MCF 10A (cell line): ENCODE measurements around the gene SREK1. TPM values are rescaled to one million over a fixed set of nuclear protein-coding genes. Genes with fewer than 3 reads are reported as not detected.

Source experiments
- Bru-seq: library from RNA; stranded (reverse); fragments of 400-500 nt; gene quantifications from one replicate; lab custom pipeline; 2021; lab: Mats Ljungman, UMichigan
- BruChase-seq, 2 experiments: library from RNA; stranded (reverse); fragments of 400-500 nt; gene quantifications; one replicate each; lab custom pipeline; 2021; lab: Mats Ljungman, UMichigan
- BruUV-seq: library from RNA; stranded (reverse); fragments of 400-500 nt; replicated peaks from 2 replicates; lab custom pipeline; 2021; lab: Mats Ljungman, UMichigan
- CTCF ChIA-PET: fragments of 300-600 bp; sonication (Branson Sonifier 250); formaldehyde crosslinking; extraction: SDS; loops from one replicate; lab custom pipeline; 2021; ENCODE audit warnings: antibody characterized with exemption, inconsistent platforms; lab: Yijun Ruan, JAX
- POLR2A ChIA-PET: fragments of 300-600, 350-650 bp; sonication (Branson Sonifier 250); formaldehyde crosslinking; extraction: SDS; loops from one replicate; lab custom pipeline; 2020; ENCODE audit warnings: antibody characterized with exemption, inconsistent platforms; lab: Yijun Ruan, JAX
- DNase-seq: peaks from one replicate; pipeline ENCODE4 v3.0.0-alpha.2; 2018; ENCODE audit not compliant: unreplicated experiment
- H3K27ac Mint-ChIP-seq: one replicate; pipeline ENCODE4 v1.8.0; 2022; ENCODE audit warnings: mild to moderate bottlenecking, low read depth, mixed read lengths; ENCODE audit not compliant: unreplicated experiment
- H3K27me3 Mint-ChIP-seq: one replicate; pipeline ENCODE4 v1.8.0; 2022; ENCODE audit warnings: mixed read lengths; ENCODE audit not compliant: insufficient read depth, unreplicated experiment
- H3K36me3 Mint-ChIP-seq: one replicate; pipeline ENCODE4 v1.8.0; 2022; ENCODE audit warnings: mild to moderate bottlenecking, moderate library complexity, mixed read lengths; ENCODE audit not compliant: insufficient read depth, unreplicated experiment
- H3K4me1 Mint-ChIP-seq: one replicate; pipeline ENCODE4 v1.8.0; 2022; ENCODE audit warnings: mixed read lengths; ENCODE audit not compliant: insufficient read depth, unreplicated experiment
- H3K4me3 Mint-ChIP-seq: one replicate; pipeline ENCODE4 v1.8.0; 2022; ENCODE audit warnings: mild to moderate bottlenecking, moderate library complexity, mixed read lengths; ENCODE audit not compliant: unreplicated experiment
- H3K9me3 Mint-ChIP-seq: one replicate; pipeline ENCODE4 v1.8.0; 2022; ENCODE audit warnings: mixed read lengths; ENCODE audit not compliant: unreplicated experiment
- intact Hi-C: fragments of 100-400 bp; cut with micrococcal nuclease; formaldehyde crosslinking; loops from 2 replicates; pipeline ENCODE4 v1.14.1; 2022
- long read RNA-seq: library from polyadenylated mRNA; stranded (forward); transcript quantifications from one replicate; pipeline ENCODE4 v2.0.0, GENCODE V29; 2022
- total RNA-seq: library from RNA; stranded (reverse); gene quantifications from 2 replicates; pipeline ENCODE4 v1.2.3, GENCODE V29; 2022
- TF ChIP-seq, protein P1 (sequence below): fragments of 200-600 bp; IDR thresholded peaks from one replicate; pipeline ENCODE4 v1.8.0; 2022; ENCODE audit warnings: antibody characterized with exemption, mild to moderate bottlenecking; ENCODE audit not compliant: unreplicated experiment

The SREK1 gene, protein sequence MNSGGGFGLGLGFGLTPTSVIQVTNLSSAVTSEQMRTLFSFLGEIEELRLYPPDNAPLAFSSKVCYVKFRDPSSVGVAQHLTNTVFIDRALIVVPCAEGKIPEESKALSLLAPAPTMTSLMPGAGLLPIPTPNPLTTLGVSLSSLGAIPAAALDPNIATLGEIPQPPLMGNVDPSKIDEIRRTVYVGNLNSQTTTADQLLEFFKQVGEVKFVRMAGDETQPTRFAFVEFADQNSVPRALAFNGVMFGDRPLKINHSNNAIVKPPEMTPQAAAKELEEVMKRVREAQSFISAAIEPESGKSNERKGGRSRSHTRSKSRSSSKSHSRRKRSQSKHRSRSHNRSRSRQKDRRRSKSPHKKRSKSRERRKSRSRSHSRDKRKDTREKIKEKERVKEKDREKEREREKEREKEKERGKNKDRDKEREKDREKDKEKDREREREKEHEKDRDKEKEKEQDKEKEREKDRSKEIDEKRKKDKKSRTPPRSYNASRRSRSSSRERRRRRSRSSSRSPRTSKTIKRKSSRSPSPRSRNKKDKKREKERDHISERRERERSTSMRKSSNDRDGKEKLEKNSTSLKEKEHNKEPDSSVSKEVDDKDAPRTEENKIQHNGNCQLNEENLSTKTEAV
- total RNA-seq (87.3 and 102 TPM in 2 replicates), Bru-seq, nascent RNA (percentile 98 among the genes with signal in this experiment), BruChase-seq, experiment 1, labeled RNA remaining after a 6-hour chase (percentile 97 among the genes with signal in this experiment), BruChase-seq, experiment 2, labeled RNA remaining after a 2-hour chase (percentile 98 among the genes with signal in this experiment)
- long read RNA-seq, full-length matches to known transcripts = 85 of 127 reads
- long read RNA-seq, partial matches to known transcripts = 3 of 127 reads
- long read RNA-seq, other reads (novel, unspliced or antisense) = 39 of 127 reads

DNA sequence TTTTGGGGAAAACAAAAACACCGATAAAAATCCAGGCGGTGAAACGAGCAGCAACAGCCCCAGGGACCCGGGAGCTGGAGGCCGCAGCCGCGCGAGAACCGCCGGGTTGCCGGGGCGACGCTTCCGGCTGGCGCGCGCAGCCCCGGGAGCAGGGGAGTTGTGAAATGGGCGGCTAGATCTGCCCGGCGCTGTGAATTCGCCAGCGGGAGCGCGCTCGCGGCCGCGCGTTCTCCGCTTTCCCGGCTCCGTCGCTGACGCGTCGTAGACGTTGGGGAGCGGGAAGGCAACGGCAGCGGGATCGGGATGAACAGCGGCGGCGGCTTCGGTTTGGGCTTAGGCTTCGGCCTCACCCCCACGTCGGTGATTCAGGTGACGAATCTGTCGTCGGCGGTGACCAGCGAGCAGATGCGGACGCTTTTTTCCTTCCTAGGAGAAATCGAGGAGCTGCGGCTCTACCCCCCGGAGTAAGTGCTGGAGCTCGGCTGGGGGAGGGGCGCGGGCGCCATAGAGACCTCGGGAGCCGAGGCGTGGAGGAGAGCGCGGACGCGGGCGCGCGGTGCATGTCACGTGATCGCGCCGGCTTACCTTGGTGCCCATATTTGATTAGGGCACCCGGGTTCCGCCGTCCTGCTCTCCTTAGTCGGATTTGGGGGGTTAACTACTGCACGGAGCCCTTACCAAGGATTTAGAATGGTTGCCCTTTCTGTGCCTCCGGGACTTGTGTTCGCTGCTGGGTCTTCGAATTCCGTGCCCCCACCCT, at the start of gene SREK1:
TSS of gene SREK1 (plus strand) at position 227 of the 760 bp plus-strand sequence. CDS start at position 304, 77 bp downstream.
- POLR2A ChIA-PET = interaction anchor here (0.6 to 2.3 kb wide), 30 partner anchors 9 to 872 kb away, joined by 3 to 17 read pairs (median 4); partner anchors contain the start of genes CENPK, ERBIN, NLN and PPWD1

DNA sequence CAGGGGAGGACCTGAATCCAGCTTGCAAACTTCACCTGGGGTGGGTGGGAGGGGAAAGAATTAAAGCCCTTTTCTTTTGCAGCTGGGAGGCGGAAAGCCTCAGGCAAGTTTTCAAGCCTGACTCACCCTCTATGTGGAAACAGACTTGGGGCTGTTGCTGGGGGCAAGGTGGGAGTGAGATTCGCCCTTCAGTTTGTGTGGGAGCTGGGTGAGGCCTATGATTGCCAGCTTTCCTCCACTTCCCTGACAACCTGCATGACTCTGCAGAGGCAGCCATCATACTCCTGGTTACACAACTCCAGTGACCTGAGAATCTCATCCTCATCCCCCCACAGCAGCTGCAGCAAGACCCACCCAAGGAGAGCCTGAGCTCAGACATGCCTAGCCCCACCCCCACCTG, 43.2 kb upstream of the SREK1 start:
- TF ChIP-seq, protein P1, sequence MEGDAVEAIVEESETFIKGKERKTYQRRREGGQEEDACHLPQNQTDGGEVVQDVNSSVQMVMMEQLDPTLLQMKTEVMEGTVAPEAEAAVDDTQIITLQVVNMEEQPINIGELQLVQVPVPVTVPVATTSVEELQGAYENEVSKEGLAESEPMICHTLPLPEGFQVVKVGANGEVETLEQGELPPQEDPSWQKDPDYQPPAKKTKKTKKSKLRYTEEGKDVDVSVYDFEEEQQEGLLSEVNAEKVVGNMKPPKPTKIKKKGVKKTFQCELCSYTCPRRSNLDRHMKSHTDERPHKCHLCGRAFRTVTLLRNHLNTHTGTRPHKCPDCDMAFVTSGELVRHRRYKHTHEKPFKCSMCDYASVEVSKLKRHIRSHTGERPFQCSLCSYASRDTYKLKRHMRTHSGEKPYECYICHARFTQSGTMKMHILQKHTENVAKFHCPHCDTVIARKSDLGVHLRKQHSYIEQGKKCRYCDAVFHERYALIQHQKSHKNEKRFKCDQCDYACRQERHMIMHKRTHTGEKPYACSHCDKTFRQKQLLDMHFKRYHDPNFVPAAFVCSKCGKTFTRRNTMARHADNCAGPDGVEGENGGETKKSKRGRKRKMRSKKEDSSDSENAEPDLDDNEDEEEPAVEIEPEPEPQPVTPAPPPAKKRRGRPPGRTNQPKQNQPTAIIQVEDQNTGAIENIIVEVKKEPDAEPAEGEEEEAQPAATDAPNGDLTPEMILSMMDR = no peak
- peaks cover 37% of the 10 kb centered on the region for H3K36me3 Mint-ChIP-seq
- intact Hi-C loops = no loop called here
- H3K27me3 Mint-ChIP-seq = no peaks in the 10 kb centered on the region
- CTCF ChIA-PET = interaction anchor here (0.7 kb wide), 1 partner anchor 31 kb away, joined by 3 read pairs; no protein-coding TSS in a partner anchor
- H3K4me3 Mint-ChIP-seq = no peak overlapping the region
- H3K9me3 Mint-ChIP-seq = peaks cover 32% of the 10 kb centered on the region
- no peak overlapping the region for H3K27ac Mint-ChIP-seq
- no TSS peak for BruUV-seq
- no peaks in the 10 kb centered on the region for H3K4me1 Mint-ChIP-seq
- no peak for DNase-seq
- POLR2A ChIA-PET = no interaction called here

More for the DNA sequence above, at the start of gene SREK1:
- Mint-ChIP-seq H3K9me3 (no peaks in the 10 kb centered on the region), H3K27me3 (no peaks in the 10 kb centered on the region), H3K4me3 (peak within 1 kb of the TSS; percentile 85), H3K36me3 (peaks cover 10% of the 10 kb centered on the region), H3K27ac (peak within 1 kb of the TSS; percentile 100), H3K4me1 (peaks cover 8% of the 10 kb centered on the region)
- TF ChIP-seq, protein P1 = no peak
- CTCF ChIA-PET = interaction anchor here (0.8 kb wide), 1 partner anchor 30 kb away, joined by 3 read pairs; no protein-coding TSS in a partner anchor
- peak; percentile 91 for DNase-seq
- BruUV-seq = TSS peak; percentile 41
- intact Hi-C loops = loop anchor here (2.0 kb wide), 4 partner anchors 217 to 519 kb away; partner anchors contain the start of genes ERBIN, SHLD3, TRAPPC13 and TRIM23

DNA sequence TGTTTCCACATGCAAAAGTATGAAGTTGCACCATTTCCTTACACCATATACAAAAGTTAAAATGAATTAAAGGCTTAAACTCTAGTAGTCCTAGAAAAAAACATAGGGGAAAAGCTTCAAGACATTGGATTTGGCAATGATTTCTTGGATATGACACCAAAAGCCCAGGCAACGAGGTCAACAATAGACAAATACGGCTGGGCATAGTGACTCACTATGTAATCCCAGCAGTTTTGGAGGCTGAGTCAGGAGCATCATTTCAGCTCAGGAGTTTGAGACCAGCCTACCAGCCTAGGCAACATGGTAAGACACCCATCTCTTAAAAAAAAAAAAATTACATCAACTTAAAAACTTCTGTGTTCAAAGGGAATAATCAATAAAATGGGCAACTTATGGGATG, 30.9 kb upstream of the SREK1 start:
- H3K27ac Mint-ChIP-seq = no peak overlapping the region
- H3K9me3 Mint-ChIP-seq = peaks cover 19% of the 10 kb centered on the region
- BruUV-seq = no TSS peak
- H3K4me1 Mint-ChIP-seq = no peaks in the 10 kb centered on the region
- H3K4me3 Mint-ChIP-seq = no peak overlapping the region
- DNase-seq = peak; percentile 64
- intact Hi-C loops = no loop called here
- H3K27me3 Mint-ChIP-seq = no peaks in the 10 kb centered on the region
- CTCF ChIA-PET = interaction anchor here (0.7 kb wide), 1 partner anchor 703 kb away, joined by 4 read pairs; no protein-coding TSS in a partner anchor
- TF ChIP-seq, protein P1 = no peak
- POLR2A ChIA-PET = interaction anchor here (0.7 kb wide), 1 partner anchor 31 kb away, joined by 3 read pairs; the partner anchor contains the start of gene SREK1
- no peaks in the 10 kb centered on the region for H3K36me3 Mint-ChIP-seq
